Measurements from ENCODE around the gene MRTO4. TPM values are rescaled to one million over a fixed set of nuclear protein-coding genes. Genes with fewer than 3 reads are reported as not detected.
"Not testable (repeated sequence)": the region's sequence is repeated elsewhere in the genome, so short reads cannot be mapped to it uniquely, and the experiment has no call there.

The MRTO4 gene
- total RNA-seq, 4 donors from 2014 or later: 16.0 to 19.5 (median 17.5) TPM

GRCh38 chr1:19287436-19288185 is 36.0 kb downstream of the MRTO4 start:
- TF ChIP-seq CTCF (IDR thresholded peaks at IDR 0.05) (no peak), POLR2A (IDR thresholded peaks at IDR 0.05) (no peak)

GRCh38 chr1:19288324-19289241 is 37.0 kb downstream of the MRTO4 start, which contains the start of gene AKR7A3:
Gene AKR7A3, minus strand, starts transcription at chr1:19288770. Its CDS starts 61 bp downstream, at chr1:19288709.
- intact Hi-C loops (cut with DNase I); H3K9me3 ChIP-seq; H3K36me3 ChIP-seq; H3K27me3 ChIP-seq; H3K27ac ChIP-seq: not testable (repeated sequence)
- H3K4me3 ChIP-seq (replicated peaks in 1 of 3): peak within 1 kb of the TSS in 2 of 3 donors; percentile 27 to 36
- WGBS, 2 donors: 25 to 42% methylated on average over 18 to 38 of the region's 82 CpGs
- peak; percentile 69 to 71 for DNase-seq
- peaks cover 9 to 11% of the 10 kb centered on the region in 2 donors for H3K4me1 ChIP-seq
- peak in 1 of 2 donors; percentile 32 for TF ChIP-seq POLR2A (IDR thresholded peaks at IDR 0.05)

More at GRCh38 chr1:19287436-19288185, 36.0 kb downstream of the MRTO4 start:
- H3K4me3 ChIP-seq (replicated peaks in 1 of 3): no peak overlapping the region
- intact Hi-C loops (cut with DNase I): no loop called here
- peaks cover 9 to 11% of the 10 kb centered on the region in 2 donors for H3K4me1 ChIP-seq
- no peaks in the 10 kb centered on the region for H3K9me3 ChIP-seq
- no peaks in the 10 kb centered on the region for H3K27me3 ChIP-seq
- WGBS, 2 donors: 95% methylated on average over 13 of the region's 13 CpGs
- H3K27ac ChIP-seq: no peak overlapping the region
- no peaks in the 10 kb centered on the region for H3K36me3 ChIP-seq
- no peak for DNase-seq

- no peak for TF ChIP-seq CTCF (IDR thresholded peaks at IDR 0.05)
- TF ChIP-seq POLR2A (IDR thresholded peaks at IDR 0.05): no peak
- Histone ChIP-seq H3K9me3 (no peaks in the 10 kb centered on the region), H3K4me1 (peaks cover 9 to 11% of the 10 kb centered on the region in 2 donors), H3K27me3 (no peaks in the 10 kb centered on the region), H3K27ac (no peak overlapping the region), H3K4me3 (replicated peaks in 1 of 3) (peak overlapping the region in 1 of 3 donors; percentile 36), H3K36me3 (no peaks in the 10 kb centered on the region)
- peak; percentile 18 to 24 for DNase-seq
- whole genome bisulfite sequencing, 2 donors: 12 to 20% methylated on average over 2 of the region's 2 CpGs
- intact Hi-C loops (cut with DNase I): no loop called here
Measured at GRCh38 chr1:19289244-19289643, 37.6 kb downstream of the MRTO4 start.

GRCh38 chr1:19294638-19295037 is 43.0 kb downstream of the MRTO4 start:
- Histone ChIP-seq H3K4me1 (peaks cover 1 to 2% of the 10 kb centered on the region in 2 donors), H3K27me3 (no peaks in the 10 kb centered on the region), H3K36me3 (no peaks in the 10 kb centered on the region), H3K27ac (no peak overlapping the region), H3K4me3 (replicated peaks in 1 of 3) (no peak overlapping the region), H3K9me3 (no peaks in the 10 kb centered on the region)
- WGBS, 2 donors: 91 to 100% methylated on average over 2 of the region's 2 CpGs
- DNase-seq: no peak
- intact Hi-C loops (cut with DNase I): no loop called here
- TF ChIP-seq POLR2A (IDR thresholded peaks at IDR 0.05) (no peak), CTCF (IDR thresholded peaks at IDR 0.05) (no peak)

GRCh38 chr1:19300211-19300610 is 48.6 kb downstream of the MRTO4 start:
- no peaks in the 10 kb centered on the region for H3K4me1 ChIP-seq
- no peaks in the 10 kb centered on the region for H3K9me3 ChIP-seq
- peaks cover 0 to 17% of the 10 kb centered on the region in 2 donors for H3K36me3 ChIP-seq
- intact Hi-C loops (cut with DNase I): no loop called here
- no peak overlapping the region for H3K27ac ChIP-seq
- H3K4me3 ChIP-seq (replicated peaks in 1 of 3): no peak overlapping the region
- TF ChIP-seq CTCF (IDR thresholded peaks at IDR 0.05) (no peak), POLR2A (IDR thresholded peaks at IDR 0.05) (no peak)
- WGBS, 2 donors: 94 to 100% methylated on average over 2 of the region's 2 CpGs
- H3K27me3 ChIP-seq: no peaks in the 10 kb centered on the region
- DNase-seq: no peak

GRCh38 chr1:19304081-19304480 is 52.5 kb downstream of the MRTO4 start:
- H3K36me3 ChIP-seq: peaks cover 17 to 38% of the 10 kb centered on the region in 2 donors
- H3K4me3 ChIP-seq (replicated peaks in 1 of 3); H3K9me3 ChIP-seq; H3K27me3 ChIP-seq; H3K4me1 ChIP-seq; H3K27ac ChIP-seq; intact Hi-C loops (cut with DNase I); DNase-seq: not testable (repeated sequence)
- 91 to 95% methylated on average over 9 to 10 of the region's 10 CpGs for WGBS, 2 donors
